ENCODE data around the gene FBXO42.
A peak's percentile ranks its signal among the peaks of the same experiment; 100 is the strongest.
"Not testable (repeated sequence)": the region's sequence is repeated elsewhere in the genome, so short reads cannot be mapped to it uniquely, and the experiment has no call there.

The FBXO42 gene

DNA sequence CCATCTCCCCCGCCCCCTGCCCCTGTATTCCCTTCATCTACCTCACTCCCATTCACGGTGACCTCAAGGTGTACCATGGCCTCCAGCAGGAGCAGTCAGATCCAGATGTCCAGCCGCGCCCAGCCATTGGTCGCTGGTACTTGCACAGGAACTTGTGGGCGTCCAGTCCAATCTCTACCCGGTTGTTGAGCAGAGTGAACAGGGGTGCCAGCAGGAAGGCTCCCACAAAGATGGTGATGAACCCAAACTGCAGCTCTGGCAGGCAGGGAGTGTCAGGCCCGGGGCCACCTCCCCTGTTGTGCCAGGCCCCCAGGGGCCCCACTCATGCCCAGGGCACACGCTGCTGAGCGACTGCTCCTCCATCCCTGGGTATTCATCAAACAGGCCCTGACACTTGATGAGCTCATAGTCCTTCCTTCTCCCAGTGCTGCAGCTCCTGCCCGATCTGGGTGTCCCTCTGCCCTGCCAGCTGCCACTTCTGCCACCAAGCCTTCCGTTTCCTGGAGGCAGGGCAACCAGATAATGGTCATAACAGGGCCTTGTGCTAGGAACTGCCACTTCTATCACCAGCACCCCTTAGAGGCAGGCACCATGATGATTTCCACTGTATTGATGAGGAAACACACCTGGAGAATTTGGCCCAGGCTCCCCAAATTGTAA is 134.1 kb downstream of the FBXO42 start:
- DNase-seq (ENCODE audit: low read depth): no peak

DNA sequence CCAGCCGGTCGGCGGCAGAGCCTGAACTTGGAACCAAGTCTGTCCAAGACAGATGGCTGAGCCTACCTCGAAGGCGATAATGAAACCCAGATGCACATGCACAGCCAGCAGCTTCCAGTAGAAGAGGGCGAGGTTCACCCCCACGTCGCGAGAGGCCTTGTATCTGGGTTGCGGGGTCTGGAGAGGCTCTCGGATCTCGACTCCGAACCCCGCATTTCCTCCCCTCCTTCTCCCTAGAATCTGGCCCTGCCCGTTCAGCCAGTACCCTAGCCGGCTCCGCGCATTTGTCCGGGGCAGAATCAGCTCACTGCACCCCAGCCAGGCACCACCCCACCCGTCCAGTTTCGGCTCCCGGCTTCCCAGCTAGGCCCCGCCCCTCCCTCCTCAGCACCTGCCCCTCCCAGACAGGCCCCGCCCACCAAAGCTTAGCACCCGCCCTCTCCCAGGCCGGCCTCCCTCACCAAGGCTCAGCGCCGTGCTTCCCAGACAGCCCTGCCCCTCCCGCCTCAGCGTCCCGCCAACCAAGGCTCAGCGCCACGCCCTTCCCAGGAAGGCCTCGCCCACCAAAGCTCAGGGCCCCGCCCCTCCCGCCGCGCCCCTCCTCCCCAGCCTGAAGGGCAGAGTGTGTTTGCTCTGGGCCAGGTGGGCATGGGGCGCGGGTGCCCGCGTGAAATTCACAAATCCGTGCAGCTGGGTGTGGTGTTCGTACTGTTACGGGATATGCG is 135.1 kb downstream of the FBXO42 start:
- DNase-seq (ENCODE audit: low read depth): peak; percentile 98

DNA sequence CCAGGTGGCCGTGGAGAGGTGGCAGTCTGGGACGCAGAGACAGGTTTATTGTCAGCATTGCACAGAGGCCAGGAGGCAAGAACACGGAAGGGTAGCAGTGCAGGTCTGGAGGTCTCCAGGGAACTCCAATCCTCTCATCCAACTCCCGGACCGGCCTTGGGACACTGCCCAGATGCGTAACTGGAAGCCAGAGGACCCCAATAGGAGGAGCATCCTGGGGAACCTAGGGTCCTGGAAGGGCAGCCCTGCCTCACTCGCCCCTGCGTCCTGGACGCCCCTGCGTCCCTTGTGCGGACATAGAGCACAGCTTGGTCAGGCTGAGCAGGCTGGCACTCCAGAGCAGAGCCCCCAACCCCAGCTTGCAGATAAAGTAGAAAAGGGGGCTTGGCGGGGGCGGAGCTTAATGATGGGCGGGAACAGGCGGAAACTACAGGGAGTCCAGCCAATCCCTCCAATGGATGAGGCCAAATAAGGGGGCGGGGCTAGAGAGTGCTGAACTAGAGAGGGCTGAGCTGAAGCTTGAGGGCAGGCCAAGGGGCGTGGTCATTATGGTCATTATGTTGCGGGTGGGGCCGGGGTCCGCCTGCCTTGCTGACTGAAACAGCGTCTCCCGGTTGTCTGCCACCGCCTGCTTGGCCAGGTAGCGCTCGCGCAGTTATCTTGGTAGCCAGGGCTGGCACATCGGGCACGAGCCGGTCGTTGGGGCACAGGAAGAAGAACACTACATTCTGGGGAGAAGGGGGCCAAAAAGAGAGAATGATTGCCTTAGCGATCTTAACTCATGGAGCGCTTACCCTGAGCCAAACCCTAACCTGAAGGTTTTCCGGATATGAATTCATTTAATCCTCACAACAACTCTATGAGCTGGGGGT is 136.2 kb downstream of the FBXO42 start:
- peak; percentile 81 for DNase-seq (ENCODE audit: low read depth)

DNA sequence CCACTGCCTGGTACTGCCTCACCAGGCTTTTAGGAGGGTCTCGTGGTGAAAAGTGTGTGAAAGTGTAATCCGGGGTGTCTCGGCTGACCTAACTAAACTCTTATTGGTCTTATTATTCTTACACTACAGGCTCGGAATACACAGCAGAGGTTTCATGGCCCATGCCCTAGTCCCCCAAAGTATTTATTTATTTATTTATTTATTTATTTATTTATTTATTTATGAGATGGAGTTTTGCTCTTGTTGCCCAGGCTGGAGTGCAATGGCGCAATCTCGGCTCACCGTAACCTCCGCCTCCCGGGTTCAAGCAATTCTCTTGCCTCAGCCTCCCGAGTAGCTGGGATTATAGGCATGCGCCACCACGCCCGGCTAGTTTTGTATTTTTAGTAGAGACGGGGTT is 137.0 kb downstream of the FBXO42 start:
- DNase-seq (ENCODE audit: low read depth): not testable (repeated sequence)

DNA sequence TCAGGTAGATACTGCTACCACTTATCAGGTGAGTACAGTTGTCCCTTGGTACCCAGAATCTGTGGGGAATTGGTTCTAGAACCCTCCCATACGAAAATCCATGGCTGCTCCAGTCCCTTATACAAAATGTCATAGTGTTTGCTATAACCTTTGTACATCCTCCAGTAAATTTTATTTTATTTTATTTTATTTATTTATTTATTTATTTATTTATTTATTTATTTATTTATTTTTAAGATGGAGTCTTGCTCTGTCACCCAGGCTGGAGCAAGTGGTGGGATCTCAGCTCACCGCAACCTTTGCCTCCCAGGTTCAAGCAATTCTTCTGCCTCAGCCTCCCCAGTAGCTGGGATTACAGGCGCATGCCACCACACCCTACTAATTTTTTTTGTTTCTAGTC is 138.7 kb downstream of the FBXO42 start:
- not testable (repeated sequence) for DNase-seq (ENCODE audit: low read depth)

DNA sequence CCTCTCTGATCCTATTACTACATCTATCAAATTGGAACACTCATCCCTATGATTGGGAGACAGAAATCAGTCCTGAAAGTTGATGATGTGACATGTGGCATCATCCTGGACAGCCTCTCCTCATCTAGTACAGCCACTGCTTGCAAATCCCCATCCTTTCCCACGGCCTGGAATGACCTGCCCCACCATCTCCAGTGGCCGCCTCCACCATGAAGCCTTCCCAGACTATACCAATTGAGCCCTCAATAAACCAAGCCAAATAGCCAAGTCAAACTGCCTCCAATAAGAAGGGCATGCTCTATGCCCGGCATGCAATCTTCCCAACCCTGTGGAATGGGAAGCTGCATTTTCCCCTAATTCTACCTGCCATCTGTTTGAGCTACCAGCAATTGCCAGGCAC is 139.3 kb downstream of the FBXO42 start:
- no peak for DNase-seq (ENCODE audit: low read depth)

DNA sequence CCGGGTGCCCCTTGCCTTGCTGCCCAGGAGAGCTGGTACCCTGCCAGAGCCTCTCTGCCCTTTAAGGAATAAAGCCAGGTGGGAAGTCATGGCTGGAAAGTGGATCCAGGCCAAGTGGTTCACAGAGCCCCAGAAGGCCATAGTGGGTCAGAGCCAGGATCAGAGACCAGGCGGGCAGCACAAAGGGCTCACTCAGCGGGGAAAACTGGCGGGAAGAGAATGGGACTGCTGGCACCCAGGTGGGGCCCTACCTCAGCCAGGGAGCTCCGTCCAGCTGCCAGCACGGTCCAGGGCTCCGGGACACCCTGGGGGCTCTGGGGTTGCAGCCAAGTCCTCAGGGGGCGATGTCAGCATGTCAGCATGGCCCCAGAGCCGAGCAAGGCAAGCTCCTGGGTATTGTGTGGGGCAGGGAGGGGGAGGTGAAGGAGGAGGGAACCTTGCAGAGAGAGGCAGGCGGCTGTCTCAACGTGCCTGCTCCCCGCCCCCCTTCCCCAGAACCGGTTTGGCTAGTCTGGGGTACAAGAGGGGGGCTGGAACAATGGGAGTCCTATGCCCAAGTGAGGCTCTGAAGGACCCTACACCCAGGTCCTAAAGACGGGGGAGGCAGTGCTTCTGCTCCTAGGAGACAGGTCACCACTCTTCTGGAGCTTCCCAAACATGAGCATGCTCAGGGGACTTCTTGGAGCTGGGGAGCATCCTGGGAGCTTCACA is 139.9 kb downstream of the FBXO42 start, which contains the start of gene ARHGEF19:
TSS of gene ARHGEF19 (minus strand) at position 402 of the 711 bp plus-strand sequence. CDS start 3,598 bp downstream, outside the sequence.
- no peak for DNase-seq (ENCODE audit: low read depth)

DNA sequence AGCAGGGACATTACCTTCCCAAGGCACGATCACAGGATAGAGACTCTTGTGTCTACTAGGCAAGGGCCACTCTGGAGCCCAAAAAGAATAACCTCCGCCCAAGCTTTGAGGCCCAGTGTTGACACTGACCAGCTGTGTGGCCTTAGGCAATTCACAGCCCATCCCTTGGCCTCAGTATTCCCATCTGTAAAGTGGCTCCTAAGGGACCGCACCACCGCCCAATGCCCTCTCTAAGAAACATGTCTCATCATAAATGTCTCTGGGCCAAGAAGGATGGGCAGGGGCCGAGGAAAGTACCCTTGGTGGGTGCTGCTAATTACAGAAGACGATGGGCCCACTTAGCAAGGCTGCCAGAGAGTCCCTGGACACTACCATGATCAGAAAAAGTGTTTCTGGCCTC is 140.5 kb downstream of the FBXO42 start:
- DNase-seq (ENCODE audit: low read depth): no peak

DNA sequence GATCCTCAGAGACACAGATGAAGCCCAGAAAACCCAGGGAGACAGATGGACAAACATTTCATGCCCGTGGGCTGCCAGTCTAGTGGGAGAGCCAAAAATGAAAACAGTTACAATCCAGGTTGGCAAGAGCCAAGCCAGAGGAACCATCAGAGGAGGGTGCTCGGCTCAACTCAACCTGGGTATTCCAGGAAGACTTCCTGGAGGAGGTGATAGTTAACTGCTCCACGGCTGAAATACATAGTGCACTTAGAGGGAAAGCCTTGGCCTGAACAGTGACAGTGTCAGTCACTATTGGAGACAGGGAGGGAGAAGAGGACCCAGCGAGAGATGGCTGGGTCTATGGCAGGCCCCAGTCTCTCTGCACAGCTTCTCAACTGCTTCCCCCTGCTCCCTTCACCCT is 141.7 kb downstream of the FBXO42 start:
- DNase-seq (ENCODE audit: low read depth): no peak

DNA sequence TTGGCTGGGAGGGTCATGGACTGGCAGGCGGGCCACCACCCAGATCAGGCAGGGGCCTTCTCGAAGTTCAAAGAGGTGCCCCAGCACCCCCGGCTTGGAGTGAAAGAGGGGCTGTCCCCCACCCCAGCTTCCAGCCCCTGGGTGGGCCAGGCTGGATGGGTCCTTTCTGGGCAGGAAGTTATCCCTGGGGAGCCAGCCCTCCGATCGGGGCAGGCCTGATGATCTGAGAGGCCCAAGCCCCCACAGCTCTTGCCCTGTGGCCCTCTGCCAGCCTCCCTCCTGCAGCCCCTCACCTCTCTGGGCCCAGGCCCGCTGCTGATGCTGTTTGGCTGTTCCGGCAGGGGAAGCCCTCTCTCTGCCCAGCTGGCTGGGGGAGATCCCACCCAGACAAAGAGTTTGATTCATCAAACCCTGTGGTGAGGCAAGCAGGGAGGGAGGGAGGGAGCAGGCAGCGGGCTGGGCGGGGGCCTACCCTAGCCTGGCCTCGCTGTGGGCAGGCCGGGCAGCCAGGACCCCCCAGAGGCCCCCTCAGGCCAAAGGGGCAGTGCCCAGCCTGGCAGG is 142.4 kb downstream of the FBXO42 start:
- no peak for DNase-seq (ENCODE audit: low read depth)

DNA sequence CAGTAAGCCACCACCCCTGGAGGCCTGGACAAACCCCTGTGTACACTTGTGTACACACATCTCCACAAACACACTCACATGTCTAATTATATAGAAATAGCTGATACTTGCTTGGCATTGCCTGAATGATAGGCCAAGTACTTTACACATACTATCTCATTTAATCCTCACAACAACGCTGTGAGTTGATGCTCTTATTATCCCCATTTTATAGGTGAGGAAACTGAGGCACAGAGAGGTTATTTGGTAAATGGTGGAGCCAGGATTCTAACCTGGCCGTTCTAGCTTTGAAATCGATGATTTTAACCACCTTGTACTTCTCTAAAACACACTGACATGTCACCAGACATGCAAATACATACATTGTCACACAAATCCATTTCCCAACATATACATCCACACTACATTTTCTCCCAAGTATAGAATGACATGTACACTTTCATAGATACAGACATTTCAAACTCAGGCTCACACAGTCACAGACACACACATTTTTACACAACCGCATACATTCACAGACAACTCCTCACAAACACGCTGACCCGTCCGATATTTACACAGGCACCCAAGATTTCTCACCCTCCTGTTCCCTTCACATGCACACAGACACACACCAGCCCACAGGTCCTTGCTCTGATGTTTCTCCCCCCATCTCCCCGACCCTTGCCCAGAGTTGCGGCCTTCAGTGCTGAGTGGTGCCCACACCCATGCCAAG is 143.0 kb downstream of the FBXO42 start:
- DNase-seq (ENCODE audit: low read depth): no peak

DNA sequence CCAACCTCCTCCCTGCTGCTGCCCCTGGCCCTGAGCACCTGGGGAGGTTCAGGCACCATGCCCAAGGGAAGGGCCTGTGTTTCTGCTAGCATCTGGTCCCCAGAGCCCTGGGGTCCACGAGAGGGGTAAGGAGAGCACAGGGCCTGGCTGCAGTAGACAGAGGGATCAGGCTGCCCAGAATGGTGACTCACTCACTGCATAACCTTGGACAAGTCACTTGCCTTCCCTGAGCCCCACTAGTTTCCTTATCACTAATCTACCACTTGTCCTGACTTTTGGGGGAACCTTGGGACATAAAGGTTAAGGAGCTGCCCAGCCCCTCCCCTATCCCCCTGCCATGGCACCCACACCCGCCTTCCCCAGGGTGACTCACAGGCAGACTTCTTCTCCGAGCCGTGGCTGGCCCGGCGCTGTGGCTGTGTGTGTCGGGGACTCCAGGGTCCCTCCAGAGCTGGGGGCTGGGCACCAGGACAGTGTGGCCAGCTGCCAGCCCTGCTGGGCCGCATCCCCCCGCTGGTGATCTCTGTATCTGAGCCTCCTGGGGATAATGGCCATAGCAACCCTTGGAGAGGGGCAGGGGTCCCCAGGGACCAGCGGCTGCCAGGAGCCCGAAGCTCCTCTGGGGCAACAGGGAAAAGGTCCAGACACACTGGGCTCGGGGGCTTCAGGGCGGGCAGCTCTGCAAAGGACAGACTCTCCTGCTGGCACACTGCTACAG is 143.9 kb downstream of the FBXO42 start:
- DNase-seq (ENCODE audit: low read depth): peak; percentile 33

DNA sequence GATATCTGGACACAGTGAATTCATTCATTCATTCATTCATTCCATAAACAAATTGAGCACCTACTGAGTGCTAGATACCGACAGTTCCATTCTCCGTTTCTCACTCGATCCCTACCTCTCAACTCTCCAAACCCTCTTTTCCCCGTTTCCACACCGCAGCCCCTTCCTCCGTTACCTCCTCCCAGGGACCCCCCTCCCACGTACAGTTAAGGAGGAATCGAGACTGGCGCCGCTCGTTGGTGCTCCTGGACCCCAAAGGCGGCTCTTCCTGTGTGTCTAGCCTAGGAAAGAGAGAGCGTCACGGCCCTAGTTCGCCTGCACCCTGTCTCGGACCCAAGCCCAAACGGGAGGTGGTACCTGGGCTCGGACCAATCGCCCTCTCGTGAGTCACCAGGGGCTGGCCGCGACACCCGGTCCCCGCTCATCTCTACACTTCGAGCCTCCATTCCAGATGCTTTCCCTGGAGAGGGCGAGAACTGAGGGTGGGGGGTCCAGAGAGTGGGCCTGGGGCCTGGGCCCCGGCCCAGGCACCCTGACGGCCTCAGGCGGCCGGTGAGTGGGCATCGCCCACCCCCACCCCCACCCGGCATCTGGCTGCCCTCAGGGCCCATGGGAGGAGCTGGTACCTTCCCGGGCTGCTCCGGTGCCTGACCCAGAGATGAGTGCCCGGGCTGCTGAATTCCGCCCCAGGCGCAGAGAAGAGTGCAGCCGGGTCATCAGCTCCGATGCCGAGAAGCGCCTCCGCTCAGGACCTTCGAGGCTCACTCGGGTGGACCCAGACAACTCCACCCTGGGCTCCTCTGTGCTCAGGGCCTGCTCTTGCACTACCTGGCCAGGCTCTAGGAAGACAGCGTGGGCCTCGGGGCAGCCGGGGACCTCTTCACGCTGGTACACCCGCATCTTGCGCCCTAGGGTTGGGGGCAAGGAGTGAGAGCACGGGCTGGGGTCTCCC is 144.7 kb downstream of the FBXO42 start:
- peak; percentile 52 for DNase-seq (ENCODE audit: low read depth)

DNA sequence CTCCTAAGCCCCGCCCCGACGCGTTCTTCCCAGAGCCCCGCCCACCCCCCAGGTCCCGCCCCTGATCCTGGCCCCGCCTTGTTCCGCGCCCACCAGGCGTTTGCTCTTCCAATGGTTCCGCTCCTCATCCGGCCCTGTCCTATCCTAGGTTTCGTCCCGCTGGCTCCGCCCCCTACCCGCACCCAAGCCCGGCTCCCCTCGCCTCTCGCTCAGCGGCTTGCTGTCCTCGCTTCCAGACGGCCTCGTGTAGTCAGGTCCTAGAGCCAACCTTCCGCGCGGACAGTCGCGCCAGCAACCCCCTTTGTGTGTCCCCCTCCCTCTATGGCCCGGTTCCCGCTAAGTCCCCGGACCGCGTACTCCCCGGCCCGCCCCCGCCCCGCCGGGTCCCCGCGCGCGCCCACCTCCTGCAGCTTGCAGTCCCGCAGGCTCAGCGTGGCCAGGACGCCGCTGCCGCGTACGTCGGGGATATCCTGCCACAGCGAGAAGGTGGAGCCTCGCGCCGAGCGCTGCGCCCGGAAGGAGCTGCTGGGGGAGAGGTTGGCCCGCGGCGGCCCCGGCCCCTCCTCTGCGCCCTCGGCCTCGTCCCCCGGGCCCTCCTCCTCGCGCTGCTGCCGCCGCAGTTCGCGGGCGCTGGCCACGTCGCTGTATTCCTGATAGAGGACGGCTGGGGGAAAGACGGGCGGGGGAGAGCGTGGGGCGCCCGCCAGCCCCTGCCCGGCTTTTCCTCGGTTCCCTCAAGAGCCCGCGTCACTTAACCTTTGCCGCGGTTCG is 145.5 kb downstream of the FBXO42 start:
- peak; percentile 99 for DNase-seq (ENCODE audit: low read depth)

DNA sequence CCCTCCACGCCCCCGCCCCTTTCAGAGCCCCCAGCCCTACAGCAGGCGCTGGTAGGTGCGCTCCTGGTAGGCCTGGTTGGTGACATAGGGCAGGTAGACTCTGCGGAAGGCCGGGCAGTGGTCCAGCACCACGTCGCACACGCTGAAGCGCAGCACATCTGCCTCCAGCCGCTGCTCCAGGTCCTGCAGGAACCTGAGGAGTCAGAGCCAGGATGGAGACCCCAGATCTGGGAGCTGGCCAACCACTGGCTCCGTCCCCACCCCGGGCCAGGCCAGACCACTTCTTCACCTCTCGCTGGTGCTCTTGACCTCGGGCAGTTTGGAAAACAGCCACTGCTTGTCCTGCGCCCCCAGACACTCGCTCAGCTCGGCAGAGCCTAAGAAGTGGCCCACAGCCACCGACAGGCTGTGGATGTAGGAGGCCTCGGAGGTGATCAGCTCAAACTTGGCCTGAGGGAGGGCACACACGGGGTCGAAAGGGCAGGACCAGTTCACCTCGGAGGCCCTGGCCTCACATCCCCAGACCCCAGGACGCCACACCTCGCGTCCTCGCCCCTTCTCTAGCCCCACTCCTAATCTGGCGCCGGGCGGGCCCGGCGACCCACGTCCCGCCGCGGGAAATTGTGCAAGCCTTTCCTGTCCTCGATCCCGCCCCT is 146.3 kb downstream of the FBXO42 start:
- DNase-seq (ENCODE audit: low read depth): no peak

DNA sequence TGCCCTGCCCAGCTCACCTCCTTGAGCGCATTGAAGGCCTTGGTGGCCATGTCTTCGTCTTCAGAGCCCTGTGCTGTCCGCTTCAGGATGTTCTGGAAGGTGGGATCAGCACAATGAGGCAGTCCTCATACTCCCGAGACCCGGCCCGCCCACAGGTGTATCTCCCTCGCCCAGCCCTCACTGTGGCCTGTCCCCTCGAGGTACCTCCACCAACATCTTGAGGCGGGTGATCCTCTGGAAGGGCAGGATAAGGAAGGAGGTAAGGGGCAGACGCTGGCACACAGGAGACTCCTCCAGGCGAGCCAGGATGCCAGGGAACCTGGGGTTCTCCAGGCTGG is 147.0 kb downstream of the FBXO42 start:
- no peak for DNase-seq (ENCODE audit: low read depth)

DNA sequence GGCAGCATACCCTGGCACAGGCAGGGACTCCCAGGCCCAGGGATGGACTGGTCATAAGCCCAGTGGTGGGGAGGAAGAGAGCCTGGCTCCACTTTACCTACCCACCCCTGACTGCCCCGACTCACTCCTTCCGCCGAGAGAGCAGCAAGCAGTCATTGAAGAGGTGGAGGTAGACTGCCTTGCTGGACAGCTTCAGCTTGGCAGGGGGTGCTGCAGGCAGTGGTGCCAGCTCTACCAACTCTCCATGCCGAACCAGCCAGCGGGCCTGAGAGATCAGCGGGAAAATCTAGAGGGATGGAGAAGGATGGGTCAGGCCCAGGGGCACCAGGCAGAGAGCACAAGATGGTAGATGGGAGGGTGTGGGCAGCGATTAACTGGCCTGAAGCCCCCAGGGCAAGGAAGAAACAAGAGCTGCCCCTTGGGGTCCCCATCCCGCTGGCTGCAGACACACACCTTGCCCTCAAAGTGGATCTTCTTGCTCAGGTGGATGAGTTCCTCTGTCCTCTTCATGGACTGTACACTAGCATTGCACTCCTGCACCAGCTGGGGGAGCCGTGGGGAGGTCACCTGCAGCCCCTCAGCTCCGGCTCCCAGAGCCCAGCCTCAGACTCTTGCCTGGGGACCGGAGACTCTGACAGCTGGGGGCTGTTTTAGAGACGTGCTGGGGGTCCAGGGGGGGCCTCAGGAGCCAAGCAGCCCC is 147.5 kb downstream of the FBXO42 start:
- DNase-seq (ENCODE audit: low read depth): no peak

Measured in CMK (cell line).